Thoracic aorta (tissue), 2 donors: ENCODE measurements around the gene CETN1. TPM values are rescaled to one million over a fixed set of nuclear protein-coding genes. Genes with fewer than 3 reads are reported as not detected.

Experiments
- ATAC-seq: fragments of 150-250 bp; one replicate; pipeline ENCODE4 v1.8.0; 2017; ENCODE audit warnings: low read depth; ENCODE audit not compliant: insufficient number of reproducible peaks, low FRiP score
- DNase-seq: peaks from one replicate; pipeline ENCODE4 v3.0.0-alpha.2; 2020; ENCODE audit warnings: low spot score
- H3K27ac ChIP-seq, 2 donors: fragments of 200-600 bp; sonication (generic); 1 replicate in 1 of 2; 2 replicates in 1 of 2; pipeline ENCODE4 v1.5.1; 2016; ENCODE audit warnings: mild to moderate bottlenecking in 2 of 2, moderate library complexity in 2 of 2
- H3K27me3 ChIP-seq: fragments of 200-600 bp; sonication (generic); replicated peaks from 2 replicates; pipeline ENCODE4 v1.6.0; 2016; ENCODE audit warnings: mild to moderate bottlenecking; ENCODE audit not compliant: insufficient read depth
- H3K36me3 ChIP-seq: fragments of 200-600 bp; sonication (generic); one replicate; pipeline ENCODE4 v1.5.1; 2016
- H3K4me1 ChIP-seq, 2 donors: fragments of 200-600 bp; sonication (generic); 1 replicate in 1 of 2; 2 replicates in 1 of 2; pipeline versions ENCODE4 v1.5.1 to v1.6.0; 2016; ENCODE audit warnings: low read depth in 2 of 2, mild to moderate bottlenecking in 1 of 2; ENCODE audit not compliant: control insufficient read depth in 1 of 2
- H3K4me3 ChIP-seq: fragments of 200-600 bp; sonication (generic); 2 replicates; pipeline ENCODE4 v1.5.1; 2016; ENCODE audit warnings: mild to moderate bottlenecking
- H3K9me3 ChIP-seq: fragments of 200-600 bp; sonication (generic); 2 replicates; pipeline ENCODE4 v1.5.1; 2016
- CTCF ChIP-seq: fragments of 200-600 bp; sonication (generic); IDR thresholded peaks from one replicate; pipeline ENCODE4 v1.5.1; 2019; ENCODE audit warnings: antibody characterized with exemption
- total RNA-seq, 2 donors: library from RNA; depleted of rRNA; stranded (reverse); fragments of >200 nt; gene quantifications; one replicate each; pipeline versions ENCODE4 v1.1.0 to v1.2.3, GENCODE V29; 2016

CETN1 gene
- total RNA-seq, 2 donors from 2014 or later, result not detected

DNA sequence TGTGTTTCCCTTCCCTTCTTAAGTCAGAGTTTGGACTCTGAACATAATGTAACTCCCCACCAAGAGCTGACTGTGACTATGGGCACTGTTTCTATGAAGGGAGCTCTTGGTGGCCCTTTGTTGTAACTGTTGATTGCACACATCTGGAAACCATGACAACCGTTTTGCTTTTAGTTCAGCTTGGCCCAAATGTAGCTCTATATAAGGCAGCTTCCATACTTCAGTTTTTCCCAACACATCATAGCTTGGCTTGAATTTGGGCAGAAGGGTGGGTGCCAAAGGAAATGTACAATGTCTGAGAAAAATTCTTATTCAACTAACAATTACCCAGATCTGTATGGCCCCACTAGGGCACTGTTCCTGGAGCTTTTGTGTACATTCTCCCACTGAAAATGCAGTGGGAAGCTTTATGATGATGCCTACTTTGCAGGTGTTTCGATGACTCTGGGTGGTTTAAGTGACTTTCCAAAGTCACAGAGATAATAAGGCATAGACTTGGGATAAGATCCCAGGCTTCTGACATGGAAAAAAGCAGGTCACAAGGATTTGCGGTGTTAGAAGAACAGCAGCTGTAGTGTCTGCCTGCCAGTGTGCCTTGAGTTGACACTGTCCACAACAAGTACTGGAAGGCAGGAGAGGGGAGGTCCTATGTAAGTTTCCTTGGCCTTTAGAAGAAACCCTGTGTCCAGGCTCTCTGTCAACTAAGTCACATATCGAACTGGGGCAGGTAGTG lies 2.4 kb upstream of the CETN1 start:
- Histone ChIP-seq H3K4me1 (peaks cover 11 to 58% of the 10 kb centered on the region in 2 donors), H3K4me3 (no peak overlapping the region), H3K27ac (no peak overlapping the region), H3K36me3 (no peaks in the 10 kb centered on the region), H3K9me3 (no peaks in the 10 kb centered on the region), H3K27me3 (no peaks in the 10 kb centered on the region)
- no peak for DNase-seq
- no peak for TF ChIP-seq CTCF
- no peak for ATAC-seq

DNA sequence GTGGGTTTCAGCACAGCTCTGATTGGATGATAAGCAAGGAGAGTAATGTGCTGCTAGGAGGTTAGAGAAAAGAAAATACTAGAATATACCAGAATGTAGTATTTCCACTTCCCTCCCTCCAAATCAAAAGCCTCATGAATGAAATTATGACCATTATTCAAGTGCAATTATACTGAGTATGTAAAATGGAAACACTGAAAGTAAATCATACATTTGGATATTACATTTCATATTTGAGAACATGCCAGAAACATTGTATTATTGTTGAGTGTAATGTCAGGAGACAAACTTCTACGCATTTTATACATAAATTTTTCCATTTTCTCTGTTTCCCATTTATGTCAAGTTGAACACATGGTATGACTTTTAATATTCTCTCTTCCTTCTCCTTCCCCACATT lies 942 bp upstream of the CETN1 start:
- no peak for ATAC-seq

DNA sequence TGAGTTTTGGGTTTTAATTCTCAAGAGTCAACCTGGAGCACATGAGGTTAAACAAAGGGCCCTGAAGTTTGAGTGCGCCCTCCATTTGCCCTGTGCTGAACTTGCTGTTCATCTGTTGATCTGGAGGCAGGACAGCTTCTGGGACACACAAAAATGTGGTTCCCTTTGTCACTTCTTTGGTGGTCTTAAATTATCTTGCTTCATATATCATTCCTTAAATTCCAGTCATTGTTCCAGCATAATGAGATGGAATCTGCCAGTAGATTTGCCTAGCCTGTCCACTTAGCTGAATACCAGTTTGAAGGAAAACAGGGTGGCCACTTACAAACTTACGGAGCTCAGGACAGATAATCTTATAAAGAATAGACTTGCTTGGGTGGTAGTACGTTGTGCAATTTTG lies 916 bp downstream of the CETN1 start:
- Histone ChIP-seq H3K4me3 (no peak overlapping the region), H3K36me3 (no peaks in the 10 kb centered on the region), H3K9me3 (peaks cover 3% of the 10 kb centered on the region), H3K4me1 (peaks cover 0 to 29% of the 10 kb centered on the region in 2 donors), H3K27ac (no peak overlapping the region), H3K27me3 (no peaks in the 10 kb centered on the region)
- ATAC-seq (no peak), DNase-seq (no peak)
- no peak for TF ChIP-seq CTCF

More for the DNA sequence above, 942 bp upstream of the CETN1 start:
- Histone ChIP-seq H3K27me3 (no peaks in the 10 kb centered on the region), H3K27ac (no peak overlapping the region), H3K4me3 (no peak overlapping the region), H3K9me3 (peaks cover 3% of the 10 kb centered on the region), H3K4me1 (peaks cover 5 to 46% of the 10 kb centered on the region in 2 donors), H3K36me3 (no peaks in the 10 kb centered on the region)
- TF ChIP-seq CTCF, result no peak
- no peak for DNase-seq

- H3K27ac ChIP-seq, result no peak overlapping the region
- ATAC-seq, result no peak
- DNase-seq, result no peak
Observed at GRCh38 chr18:582465-582864, 2.3 kb downstream of the CETN1 start.

GRCh38 chr18:595068-595467 lies 14.9 kb downstream of the CETN1 start:
- H3K9me3 ChIP-seq, result no peaks in the 10 kb centered on the region
- no peak for TF ChIP-seq CTCF
- H3K4me3 ChIP-seq, result no peak overlapping the region
- ATAC-seq, result no peak
- H3K4me1 ChIP-seq, result no peaks in the 10 kb centered on the region
- no peaks in the 10 kb centered on the region for H3K27me3 ChIP-seq
- H3K27ac ChIP-seq, result no peak overlapping the region
- no peaks in the 10 kb centered on the region for H3K36me3 ChIP-seq
- no peak for DNase-seq

More at GRCh38 chr18:582465-582864, 2.3 kb downstream of the CETN1 start:
- H3K4me3 ChIP-seq, result no peak overlapping the region
- H3K27me3 ChIP-seq, result no peaks in the 10 kb centered on the region
- peaks cover 0 to 21% of the 10 kb centered on the region in 2 donors for H3K4me1 ChIP-seq
- TF ChIP-seq CTCF, result no peak
- no peaks in the 10 kb centered on the region for H3K36me3 ChIP-seq
- peaks cover 3% of the 10 kb centered on the region for H3K9me3 ChIP-seq
